Renal cortex interstitium (tissue), 11 donors: Measurements from ENCODE around the gene MAB21L1. TPM values are rescaled to one million over a fixed set of nuclear protein-coding genes. Genes with fewer than 3 reads are reported as not detected.

Experiments used
- DNase-seq, 11 donors: peaks; one replicate each; pipeline ENCODE4 v3.0.0-alpha.2; 2013; ENCODE audit warnings: low read depth in 9 of 11, low spot score in 4 of 11; ENCODE audit errors: extremely low read depth in 1 of 11
- polyA plus RNA-seq, 3 donors: library from polyadenylated mRNA; unstranded; fragments of 120-200 nt; gene quantifications; one replicate each; pipeline ENCODE4 v1.2.1, GENCODE V29; 2013; ENCODE audit not compliant: insufficient read length in 3 of 3

Gene MAB21L1
- polyA plus RNA-seq, 3 donors = 0.07 TPM; not detected in 2

- DNase-seq = no peak
Observed at GRCh38 chr13:35483761-35484160, 7.3 kb upstream of the MAB21L1 start.

- no peak for DNase-seq
Observed at GRCh38 chr13:35482527-35482926, 6.0 kb upstream of the MAB21L1 start.

- DNase-seq = no peak
Observed at GRCh38 chr13:35481777-35482176, 5.3 kb upstream of the MAB21L1 start.

GRCh38 chr13:35480346-35480745 is 3.9 kb upstream of the MAB21L1 start:
- no peak for DNase-seq

GRCh38 chr13:35479706-35480105 is 3.2 kb upstream of the MAB21L1 start:
- no peak for DNase-seq

GRCh38 chr13:35479038-35479492 is 2.6 kb upstream of the MAB21L1 start:
- peak in 1 of 11 donors; percentile 24 for DNase-seq

GRCh38 chr13:35478271-35479037 is 2.0 kb upstream of the MAB21L1 start:
- no peak for DNase-seq

GRCh38 chr13:35477386-35477946 is 977 bp upstream of the MAB21L1 start:
- peak in 1 of 11 donors; percentile 15 for DNase-seq

- peak in 1 of 11 donors; percentile 38 for DNase-seq
Observed at GRCh38 chr13:35475212-35475959, 1.1 kb downstream of the MAB21L1 start.

GRCh38 chr13:35474496-35475211 is 1.8 kb downstream of the MAB21L1 start:
- DNase-seq = peak in 1 of 11 donors; percentile 47

GRCh38 chr13:35473802-35474201 is 2.7 kb downstream of the MAB21L1 start:
- DNase-seq = peak in 1 of 11 donors; percentile 9

GRCh38 chr13:35473206-35473775 is 3.2 kb downstream of the MAB21L1 start:
- peak in 1 of 11 donors; percentile 7 for DNase-seq

- DNase-seq = no peak
Observed at GRCh38 chr13:35472323-35472881, 4.1 kb downstream of the MAB21L1 start.

- peak in 1 of 11 donors; percentile 20 for DNase-seq
Observed at GRCh38 chr13:35471706-35472322, 4.7 kb downstream of the MAB21L1 start.

- peak in 1 of 11 donors; percentile 49 for DNase-seq
Observed at GRCh38 chr13:35470671-35471661, 5.5 kb downstream of the MAB21L1 start.

GRCh38 chr13:35469806-35470525 is 6.5 kb downstream of the MAB21L1 start:
- no peak for DNase-seq
